ENCODE results near the gene TRIM3. TPM values are rescaled to one million over a fixed set of nuclear protein-coding genes. Genes with fewer than 3 reads are reported as not detected.
"Not testable (repeated sequence)": the region's sequence is repeated elsewhere in the genome, so short reads cannot be mapped to it uniquely, and the experiment has no call there.

Gene TRIM3
- total RNA-seq, result 25.3 and 27.5 TPM in 2 replicates
- polyA plus RNA-seq, result 21.5 and 21.9 TPM in 2 replicates

GRCh38 chr11:6473451-6474412 lies at the start of gene TRIM3:
TSS of gene TRIM3 (minus strand) at chr11:6473941. CDS start at chr11:6465695, 8,246 bp downstream.
- Histone ChIP-seq H3K27ac (peak within 1 kb of the TSS; percentile 88), H3K27me3 (no peaks in the 10 kb centered on the region), H3K9me3 (ENCODE audit: low read depth) (no peaks in the 10 kb centered on the region), H3K4me1 (ENCODE audit: low read depth) (no peaks in the 10 kb centered on the region), H3K36me3 (peaks cover 10% of the 10 kb centered on the region), H3K4me3 (peak within 1 kb of the TSS; percentile 64)
- peak; percentile 46 for TF ChIP-seq CTCF (IDR thresholded peaks at IDR 0.05; ENCODE audit: low read depth, low read length)
- peak; percentile 93 to 94 for DNase-seq (ENCODE audit: low read depth in 1 of 2, low spot score in 1 of 2)

GRCh38 chr11:6523253-6523652 lies 49.5 kb upstream of the TRIM3 start:
- no peaks in the 10 kb centered on the region for H3K27me3 ChIP-seq
- TF ChIP-seq CTCF (IDR thresholded peaks at IDR 0.05; ENCODE audit: low read depth, low read length), result no peak
- no peaks in the 10 kb centered on the region for H3K36me3 ChIP-seq
- H3K4me3 ChIP-seq, result no peak overlapping the region
- peak in 1 of 2 donors; percentile 10 for DNase-seq (ENCODE audit: low read depth in 1 of 2, low spot score in 1 of 2)
- H3K9me3 ChIP-seq (ENCODE audit: low read depth), result no peaks in the 10 kb centered on the region
- no peaks in the 10 kb centered on the region for H3K4me1 ChIP-seq (ENCODE audit: low read depth)
- H3K27ac ChIP-seq, result no peak overlapping the region

GRCh38 chr11:6521946-6522345 lies 48.2 kb upstream of the TRIM3 start:
- H3K4me3 ChIP-seq; H3K27me3 ChIP-seq; H3K36me3 ChIP-seq; H3K9me3 ChIP-seq (ENCODE audit: low read depth); DNase-seq (ENCODE audit: low read depth in 1 of 2, low spot score in 1 of 2); H3K27ac ChIP-seq; H3K4me1 ChIP-seq (ENCODE audit: low read depth): not testable (repeated sequence)

- no peak for DNase-seq (ENCODE audit: low read depth in 1 of 2, low spot score in 1 of 2)
- H3K27me3 ChIP-seq, result no peaks in the 10 kb centered on the region
- TF ChIP-seq CTCF (IDR thresholded peaks at IDR 0.05; ENCODE audit: low read depth, low read length), result no peak
These were observed 46.5 kb upstream of the TRIM3 start for GRCh38 chr11:6520265-6520664.

GRCh38 chr11:6516865-6517264 lies 43.1 kb upstream of the TRIM3 start:
- Histone ChIP-seq H3K27ac (no peak overlapping the region), H3K4me1 (ENCODE audit: low read depth) (peaks cover 12% of the 10 kb centered on the region), H3K4me3 (no peak overlapping the region), H3K27me3 (no peaks in the 10 kb centered on the region), H3K36me3 (peaks cover 3% of the 10 kb centered on the region), H3K9me3 (ENCODE audit: low read depth) (no peaks in the 10 kb centered on the region)
- TF ChIP-seq CTCF (IDR thresholded peaks at IDR 0.05; ENCODE audit: low read depth, low read length), result no peak
- no peak for DNase-seq (ENCODE audit: low read depth in 1 of 2, low spot score in 1 of 2)

More at GRCh38 chr11:6520265-6520664, 46.5 kb upstream of the TRIM3 start:
- Histone ChIP-seq H3K4me3 (no peak overlapping the region), H3K27ac (peak overlapping the region; percentile 36), H3K36me3 (no peaks in the 10 kb centered on the region), H3K9me3 (ENCODE audit: low read depth) (no peaks in the 10 kb centered on the region), H3K4me1 (ENCODE audit: low read depth) (peaks cover 7% of the 10 kb centered on the region)
